Prostate gland (tissue), 2 donors: Measurements from ENCODE around the gene ZNF557.
"Not testable (repeated sequence)": the region's sequence is repeated elsewhere in the genome, so short reads cannot be mapped to it uniquely, and the experiment has no call there.

Experiments
- POLR2A ChIP-seq: fragments of 450-650 bp; IDR thresholded peaks from one replicate; pipeline ENCODE4 v1.6.1; 2016; ENCODE audit warnings: antibody characterized with exemption, mild to moderate bottlenecking
- TF ChIP-seq, protein P1 (sequence below), 4 experiments: fragments of 200-600 bp in 2 of 4; fragments of 450-650 bp in 2 of 4; sonication (generic) in 2 of 4; IDR thresholded peaks; 1 replicate in 3 of 4; 2 replicates in 1 of 4; pipeline ENCODE4 v1.5.1; 2016 to 2019; ENCODE audit warnings: antibody characterized with exemption in 4 of 4, mild to moderate bottlenecking in 2 of 4, moderate library complexity in 2 of 4

DNA sequence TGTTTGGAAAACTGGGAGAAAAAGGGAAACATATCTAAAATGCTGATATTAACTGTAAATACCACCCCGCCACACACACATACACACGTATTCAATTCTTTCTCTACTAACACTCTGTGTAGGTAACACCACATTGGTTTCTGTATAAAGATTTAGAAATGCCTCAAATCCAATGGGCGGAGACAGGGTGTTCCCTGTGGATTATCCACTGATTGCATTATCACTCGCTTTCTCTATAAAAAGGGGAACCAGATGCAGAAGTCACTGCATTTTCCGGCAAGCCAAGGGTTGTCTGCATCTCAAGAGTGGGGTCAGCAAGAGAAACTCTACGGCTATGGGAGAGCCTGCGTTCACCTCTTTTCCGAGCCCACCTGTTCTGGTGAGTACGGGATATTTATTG, 39.2 kb upstream of the ZNF557 start, which contains the start of gene MBD3L5:
- TF ChIP-seq, protein P1, sequence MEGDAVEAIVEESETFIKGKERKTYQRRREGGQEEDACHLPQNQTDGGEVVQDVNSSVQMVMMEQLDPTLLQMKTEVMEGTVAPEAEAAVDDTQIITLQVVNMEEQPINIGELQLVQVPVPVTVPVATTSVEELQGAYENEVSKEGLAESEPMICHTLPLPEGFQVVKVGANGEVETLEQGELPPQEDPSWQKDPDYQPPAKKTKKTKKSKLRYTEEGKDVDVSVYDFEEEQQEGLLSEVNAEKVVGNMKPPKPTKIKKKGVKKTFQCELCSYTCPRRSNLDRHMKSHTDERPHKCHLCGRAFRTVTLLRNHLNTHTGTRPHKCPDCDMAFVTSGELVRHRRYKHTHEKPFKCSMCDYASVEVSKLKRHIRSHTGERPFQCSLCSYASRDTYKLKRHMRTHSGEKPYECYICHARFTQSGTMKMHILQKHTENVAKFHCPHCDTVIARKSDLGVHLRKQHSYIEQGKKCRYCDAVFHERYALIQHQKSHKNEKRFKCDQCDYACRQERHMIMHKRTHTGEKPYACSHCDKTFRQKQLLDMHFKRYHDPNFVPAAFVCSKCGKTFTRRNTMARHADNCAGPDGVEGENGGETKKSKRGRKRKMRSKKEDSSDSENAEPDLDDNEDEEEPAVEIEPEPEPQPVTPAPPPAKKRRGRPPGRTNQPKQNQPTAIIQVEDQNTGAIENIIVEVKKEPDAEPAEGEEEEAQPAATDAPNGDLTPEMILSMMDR (IDR thresholded peaks at IDR 0.05) = not testable (repeated sequence)
- TF ChIP-seq POLR2A = not testable (repeated sequence)
